Breast epithelium (tissue), 3 donors: ENCODE results near the gene PIGB.
A peak's percentile ranks its signal among the peaks of the same experiment; 100 is the strongest.

Source experiments
- CTCF ChIP-seq, 3 donors: fragments of 450-650 bp; IDR thresholded peaks; one replicate each; pipeline ENCODE4 v1.5.1; 2016 to 2017; ENCODE audit warnings: antibody characterized with exemption in 3 of 3, mild to moderate bottlenecking in 3 of 3, moderate library complexity in 3 of 3
- POLR2A ChIP-seq: fragments of 450-650 bp; IDR thresholded peaks from one replicate; pipeline ENCODE4 v1.6.1; 2016; ENCODE audit warnings: antibody characterized with exemption, mild to moderate bottlenecking, moderate library complexity
- POLR2AphosphoS5 ChIP-seq, 3 donors: sonication (generic); formaldehyde crosslinking; IDR thresholded peaks; one replicate each; pipeline ENCODE4 v1.6.1; 2017; ENCODE audit warnings: antibody characterized with exemption in 3 of 3

- TF ChIP-seq CTCF (IDR thresholded peaks at IDR 0.05) (no peak), POLR2AphosphoS5 (IDR thresholded peaks at IDR 0.05) (peak in 2 of 3 donors; percentile 26 to 35), POLR2A (no peak)
These were observed 29.1 kb upstream of the PIGB start, which contains the start of gene RAB27A for GRCh38 chr15:55289746-55290527.
